Ecto neural progenitor cell (in vitro differentiated cells): ENCODE measurements around the gene GRIK2.

Source experiments
- DNase-seq: peaks from one replicate; pipeline ENCODE4 v3.0.0-alpha.2; 2018; ENCODE audit warnings: low spot score

Gene GRIK2

GRCh38 chr6:101887532-101887931, 494.0 kb downstream of the GRIK2 start:
- no peak for DNase-seq

DNA sequence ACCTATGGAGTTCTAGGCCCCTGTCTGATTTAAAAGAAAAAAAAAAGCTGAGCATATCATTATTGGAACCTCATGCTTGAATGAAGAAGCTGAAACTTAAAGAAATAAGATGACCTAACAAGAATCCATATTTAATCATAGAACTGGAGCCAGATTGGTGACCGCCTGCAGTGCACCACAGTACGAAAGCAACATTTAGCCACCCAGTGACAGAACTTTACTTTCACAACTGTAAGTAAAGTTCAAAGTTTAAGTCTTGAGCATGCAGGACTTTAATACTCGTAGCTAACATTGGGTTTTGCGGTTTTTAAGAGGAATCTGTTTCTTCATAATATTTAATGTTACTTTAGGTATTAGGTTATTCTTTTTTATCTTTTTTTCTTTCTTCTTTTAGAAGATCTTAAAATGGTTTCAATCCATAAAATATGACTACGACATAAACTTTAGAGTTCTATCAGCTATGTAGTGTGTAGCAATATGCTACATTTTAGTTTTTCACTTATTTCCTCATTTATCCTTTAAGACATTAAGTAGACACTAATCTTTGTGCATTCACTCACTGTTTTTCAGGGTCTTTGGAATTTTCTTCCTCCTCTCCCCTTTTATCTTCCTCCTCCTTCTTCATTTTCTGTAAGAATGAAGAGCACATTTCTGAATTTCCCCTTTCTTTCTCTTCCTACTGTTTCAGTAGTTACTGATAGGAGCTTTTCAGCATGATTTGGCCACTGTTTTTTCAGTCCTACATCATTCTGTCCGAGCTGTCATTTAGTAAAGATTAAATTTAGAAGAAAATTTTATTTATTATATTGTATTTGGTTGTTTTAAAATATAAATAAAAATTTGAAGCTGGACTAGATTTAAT, 514.1 kb downstream of the GRIK2 start:
- no peak for DNase-seq

- DNase-seq = no peak
Observed at GRCh38 chr6:101909366-101909765, 515.9 kb downstream of the GRIK2 start.

- no peak for DNase-seq
Observed at GRCh38 chr6:101912311-101912710, 518.8 kb downstream of the GRIK2 start.

DNA sequence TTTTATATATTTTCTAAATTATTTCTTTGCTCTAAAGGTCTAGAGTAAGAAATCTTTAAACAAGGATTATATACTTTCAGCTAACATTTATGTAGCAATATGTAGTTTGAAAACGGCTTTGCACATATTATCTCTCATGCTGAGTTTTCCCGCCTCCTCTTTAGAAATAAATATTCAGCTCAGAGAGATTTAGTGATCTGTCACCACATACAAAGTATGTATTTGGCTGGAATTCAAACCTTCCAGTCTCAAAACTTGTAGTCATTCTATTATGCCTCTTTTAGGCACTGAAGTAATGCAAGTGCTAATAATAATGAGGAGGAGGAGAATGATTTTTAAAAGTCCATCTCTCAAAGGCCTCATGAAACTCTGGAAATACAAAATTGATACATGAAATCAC, 525.0 kb downstream of the GRIK2 start:
- DNase-seq = no peak

DNA sequence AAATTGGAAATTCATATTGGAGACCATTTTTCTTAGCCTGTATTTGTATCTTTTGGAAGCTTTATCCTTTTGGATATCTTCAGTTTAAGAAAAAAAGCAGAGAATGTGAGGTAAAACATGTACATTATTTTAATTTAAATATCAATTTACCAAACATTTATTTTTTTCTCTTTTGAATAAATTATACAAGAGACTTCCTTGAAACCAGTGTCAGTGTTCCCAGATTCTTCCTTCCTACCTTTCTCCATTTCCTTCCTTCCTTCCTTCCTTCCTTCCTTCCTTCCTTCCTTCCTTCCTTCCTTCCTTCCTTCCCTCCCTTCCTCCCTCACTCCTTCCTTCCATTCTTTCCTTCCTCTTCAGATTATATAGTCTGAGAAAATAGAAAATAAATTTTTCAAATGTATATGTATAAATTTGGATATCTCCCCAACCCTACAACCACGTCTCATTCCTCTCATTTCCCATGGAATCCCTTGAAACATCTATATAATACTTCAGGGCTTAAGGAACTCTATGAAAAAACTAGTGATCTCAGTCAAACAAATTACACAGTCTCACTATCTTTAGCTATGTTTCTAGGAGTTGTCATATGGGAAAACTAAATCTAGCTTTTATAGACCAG, 528.4 kb downstream of the GRIK2 start:
- no peak for DNase-seq

DNA sequence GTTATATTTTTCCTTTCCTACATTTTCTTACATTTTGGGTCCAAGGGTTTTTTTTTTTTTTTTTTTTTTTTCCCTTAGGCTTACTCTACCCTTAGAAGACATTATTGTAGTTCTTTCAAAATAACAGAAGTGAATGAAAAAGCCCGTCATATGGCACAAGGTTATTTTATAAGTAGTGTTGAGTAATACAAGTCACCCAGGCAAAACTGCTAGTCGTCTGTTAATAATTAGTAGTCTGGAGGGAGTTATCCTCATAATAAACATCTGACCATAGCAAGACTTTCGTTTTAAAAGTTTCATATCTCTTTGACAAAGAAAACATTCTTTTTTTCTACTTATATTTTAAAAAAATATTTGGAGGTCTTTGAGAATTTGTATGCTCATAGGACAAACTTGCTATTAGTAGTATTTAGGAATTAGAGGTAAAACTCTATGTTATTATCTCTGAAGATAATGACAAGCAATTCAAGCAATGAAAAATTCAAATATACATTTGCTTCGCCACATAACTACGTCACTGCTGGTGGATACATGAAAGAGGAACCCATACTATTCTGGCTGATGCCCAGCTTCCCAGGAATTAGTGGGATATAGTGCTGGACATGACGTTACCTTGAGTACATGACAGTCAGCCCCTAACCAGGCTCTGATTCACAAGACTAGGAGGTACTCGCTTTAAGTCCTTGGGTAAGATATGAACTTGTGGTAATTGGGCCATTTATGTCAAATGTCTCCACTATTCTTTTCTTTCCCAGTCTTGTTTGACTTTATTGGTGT, 532.8 kb downstream of the GRIK2 start:
- DNase-seq = no peak

DNA sequence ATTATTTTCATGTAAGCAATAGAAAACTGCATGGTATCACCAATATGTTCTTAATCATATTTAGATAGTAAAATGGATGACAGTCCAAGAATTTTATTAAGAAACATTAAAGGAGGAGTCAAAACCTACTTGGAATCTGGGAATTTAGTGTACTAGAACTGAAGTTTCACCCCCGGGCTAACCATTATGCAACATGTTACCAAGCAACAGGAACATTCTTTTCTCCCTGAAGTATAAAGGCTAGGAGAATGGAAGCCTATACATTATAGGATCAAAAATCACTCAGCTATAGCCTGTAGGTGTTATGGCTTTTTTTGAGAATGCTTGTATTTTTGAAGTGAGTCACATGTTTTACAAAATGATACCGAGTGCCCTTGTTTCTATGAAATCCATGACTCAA, 538.3 kb downstream of the GRIK2 start:
- DNase-seq = no peak

DNA sequence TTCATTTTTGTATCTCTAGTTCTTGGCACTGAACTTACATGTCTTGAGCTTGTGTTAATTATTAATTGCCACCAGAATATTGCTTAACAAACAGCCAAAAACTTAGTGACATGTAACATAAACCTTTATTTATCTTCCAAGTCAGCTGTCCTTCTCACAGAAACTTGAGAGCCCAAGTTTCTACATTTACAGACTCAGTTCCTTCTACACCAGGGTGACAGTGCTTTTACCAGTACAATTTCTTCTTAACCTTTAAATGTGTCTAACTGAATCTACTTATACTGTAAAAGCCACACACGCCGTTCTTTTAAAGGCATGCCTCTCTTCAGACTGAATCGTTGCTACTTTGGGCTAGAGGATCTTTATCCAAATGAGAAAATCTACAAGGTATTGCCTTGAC, 539.2 kb downstream of the GRIK2 start:
- no peak for DNase-seq

- no peak for DNase-seq
Observed at GRCh38 chr6:101935732-101936131, 542.2 kb downstream of the GRIK2 start.

- no peak for DNase-seq
Observed at GRCh38 chr6:101936516-101936915, 543.0 kb downstream of the GRIK2 start.

DNA sequence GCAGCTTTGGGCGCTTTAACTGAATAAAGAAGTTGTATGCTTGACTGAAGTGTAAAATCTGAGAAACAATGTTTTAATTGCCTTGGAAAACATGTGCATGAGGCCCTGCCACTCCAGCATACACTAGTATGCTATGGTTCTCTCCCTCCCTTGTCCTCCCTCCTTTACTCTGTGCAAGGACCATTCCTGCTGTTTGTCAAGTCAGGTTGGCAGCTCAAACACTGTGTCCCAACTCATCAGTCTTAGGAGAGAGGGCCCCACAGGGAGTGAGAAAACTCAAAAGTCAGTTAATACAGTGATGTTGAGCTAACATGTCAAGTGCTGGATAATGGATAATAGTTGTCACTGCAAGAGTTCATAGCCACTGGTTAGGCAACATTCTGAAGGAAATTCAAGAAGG, 543.6 kb downstream of the GRIK2 start:
- no peak for DNase-seq

- DNase-seq = no peak
Observed at GRCh38 chr6:101940391-101940790, 546.9 kb downstream of the GRIK2 start.

DNA sequence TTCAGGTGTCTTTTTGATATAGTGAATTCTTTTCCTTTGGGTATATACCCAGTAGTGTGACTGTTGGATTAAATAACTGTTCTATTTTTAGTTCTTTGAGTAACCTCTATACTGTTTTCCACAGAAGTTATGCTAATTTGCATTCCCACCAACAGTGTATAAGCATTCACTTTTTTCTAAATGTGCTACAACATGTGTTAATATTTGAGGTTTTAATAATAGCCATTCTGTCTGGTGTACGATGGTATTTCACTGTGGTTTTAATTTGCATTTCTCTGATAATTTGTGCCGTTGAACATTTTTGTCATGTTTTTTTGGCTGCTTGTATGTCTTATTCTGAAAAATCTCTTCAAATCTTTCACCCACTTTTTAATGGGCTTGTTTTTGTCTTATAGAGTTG, 563.5 kb downstream of the GRIK2 start:
- DNase-seq = no peak

- no peak for DNase-seq
Observed at GRCh38 chr6:101961357-101961756, 567.8 kb downstream of the GRIK2 start.

GRCh38 chr6:101980924-101981323, 587.4 kb downstream of the GRIK2 start:
- DNase-seq = no peak

GRCh38 chr6:101986476-101986875, 593.0 kb downstream of the GRIK2 start:
- DNase-seq = no peak

- no peak for DNase-seq
Observed at GRCh38 chr6:101992286-101992685, 598.8 kb downstream of the GRIK2 start.

- no peak for DNase-seq
Observed at GRCh38 chr6:101994521-101994920, 601.0 kb downstream of the GRIK2 start.

DNA sequence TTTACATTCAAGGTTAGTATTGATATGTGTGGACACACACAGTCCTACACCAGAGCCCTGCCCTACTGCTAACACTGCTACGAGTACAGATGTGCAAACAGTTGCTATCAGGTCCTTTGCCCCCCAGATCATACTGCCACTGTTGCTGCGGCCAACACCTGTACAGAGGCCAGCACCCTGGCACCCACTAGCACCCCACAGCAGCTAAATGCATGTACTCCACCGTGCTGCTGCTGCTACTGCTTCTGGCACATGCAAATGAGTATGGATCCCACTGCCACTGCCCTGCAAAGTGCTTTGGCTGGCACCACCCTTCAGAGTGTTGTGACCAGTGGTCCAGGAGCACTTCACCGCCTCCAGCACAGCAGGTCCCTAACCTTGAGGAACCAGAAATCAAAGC, 621.9 kb downstream of the GRIK2 start:
- no peak for DNase-seq

DNA sequence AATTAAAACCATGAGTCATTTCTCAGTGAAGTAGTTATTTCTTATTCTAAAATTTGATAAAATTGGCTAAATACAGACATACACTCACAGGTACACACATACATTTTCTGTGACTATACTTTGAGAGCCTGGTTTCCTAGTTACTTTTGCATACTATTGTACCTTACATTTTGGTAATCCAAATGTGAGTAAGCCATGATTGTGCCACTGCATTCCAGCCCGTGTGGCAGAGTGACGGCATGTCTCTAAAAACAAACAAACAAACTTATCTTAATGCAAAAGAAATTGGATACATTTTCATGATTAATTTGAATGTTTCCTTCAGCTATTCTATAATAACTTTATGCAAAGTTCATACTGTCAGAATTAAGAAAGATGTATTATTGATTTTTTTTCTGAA, 628.8 kb downstream of the GRIK2 start:
- DNase-seq = no peak

DNA sequence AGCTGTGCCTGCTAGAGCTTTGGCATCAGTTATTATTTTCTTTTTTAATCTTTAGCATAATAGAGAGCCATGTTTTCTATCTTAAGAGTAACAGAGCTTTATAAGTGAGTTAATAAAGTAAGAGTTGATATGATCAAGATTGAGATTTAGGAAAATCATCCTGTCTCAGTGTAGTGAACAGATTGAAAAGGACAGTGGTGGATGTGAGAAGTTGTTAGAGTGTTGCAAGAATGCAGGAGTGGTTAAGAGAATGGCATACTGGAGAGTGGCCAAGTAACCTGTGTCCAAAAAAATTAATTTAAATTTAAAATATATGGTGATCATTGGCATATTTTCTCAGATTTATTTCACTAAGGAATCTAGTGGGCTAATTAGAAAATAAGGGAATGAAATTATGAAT, 629.3 kb downstream of the GRIK2 start:
- no peak for DNase-seq
